ENCODE data around the gene HOXA3.

Gene HOXA3

GRCh38 chr7:27177795-27178320 is 25.5 kb upstream of the HOXA3 start:
- no peak for DNase-seq

- no peak for DNase-seq
Measured at GRCh38 chr7:27176962-27177794, 24.8 kb upstream of the HOXA3 start.

GRCh38 chr7:27176524-27176845 is 24.1 kb upstream of the HOXA3 start:
- DNase-seq: no peak

- no peak for DNase-seq
Measured at GRCh38 chr7:27175626-27176523, 23.5 kb upstream of the HOXA3 start.

GRCh38 chr7:27174874-27175625 is 22.7 kb upstream of the HOXA3 start:
- DNase-seq: no peak

GRCh38 chr7:27173956-27174873 is 21.8 kb upstream of the HOXA3 start, which contains the start of gene HOXA10:
HOXA10 (minus strand) TSS chr7:27174320; CDS start chr7:27174306, 14 bp downstream.
- no peak for DNase-seq

- peak; percentile 52 for DNase-seq
Measured at GRCh38 chr7:27173511-27173955, 21.1 kb upstream of the HOXA3 start.

GRCh38 chr7:27172823-27173510 is 20.6 kb upstream of the HOXA3 start:
- peak; percentile 42 for DNase-seq

GRCh38 chr7:27172315-27172774 is 20.0 kb upstream of the HOXA3 start:
- no peak for DNase-seq

- peak; percentile 68 for DNase-seq
Measured at GRCh38 chr7:27171637-27172314, 19.4 kb upstream of the HOXA3 start.

- DNase-seq: no peak
Measured at GRCh38 chr7:27171325-27171636, 18.9 kb upstream of the HOXA3 start.

GRCh38 chr7:27170426-27171324 is 18.3 kb upstream of the HOXA3 start:
- no peak for DNase-seq

GRCh38 chr7:27169658-27170425 is 17.5 kb upstream of the HOXA3 start:
- peak; percentile 47 for DNase-seq

- peak; percentile 33 for DNase-seq
Measured at GRCh38 chr7:27168265-27168947, 16.0 kb upstream of the HOXA3 start.

GRCh38 chr7:27167916-27168264 is 15.5 kb upstream of the HOXA3 start:
- no peak for DNase-seq

- no peak for DNase-seq
Measured at GRCh38 chr7:27166531-27167505, 14.4 kb upstream of the HOXA3 start.

- DNase-seq: no peak
Measured at GRCh38 chr7:27165996-27166530, 13.7 kb upstream of the HOXA3 start.

Data from DMS153 (cell line).